Measurements from ENCODE around the gene TOP1.

The TOP1 gene

DNA sequence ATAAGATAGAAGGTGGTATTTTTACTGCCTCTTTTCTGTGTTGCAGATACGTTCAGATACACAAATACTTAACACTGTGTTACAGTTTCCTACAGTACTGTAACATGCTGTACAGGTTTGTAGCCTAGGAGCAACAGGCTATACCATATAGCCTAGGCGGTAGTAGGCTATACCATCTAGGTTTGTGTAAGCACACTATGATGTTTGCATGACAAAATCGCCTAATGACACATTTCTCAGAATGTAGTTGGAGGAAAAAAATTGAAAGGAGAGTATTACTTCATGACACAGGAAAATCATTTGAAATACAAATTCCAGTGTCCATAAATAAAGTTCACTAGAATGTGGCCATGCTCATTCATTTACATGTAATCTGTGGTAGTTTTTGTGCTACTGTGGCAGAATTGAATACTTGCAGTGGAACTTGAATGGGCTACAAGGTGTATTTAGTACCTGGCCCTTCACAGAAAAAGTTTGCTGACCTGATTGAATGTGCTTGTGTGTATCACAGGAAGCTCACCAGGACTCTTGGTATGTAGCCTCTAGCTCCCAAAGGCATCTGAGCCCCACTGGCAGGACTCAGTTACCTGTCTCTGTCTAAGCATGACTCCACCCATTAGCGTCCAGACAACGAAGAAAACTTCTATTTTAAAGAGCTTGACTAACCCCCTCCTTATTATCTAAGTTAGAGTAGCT lies 18.8 kb downstream of the TOP1 start:
- Histone ChIP-seq H3K79me2 (ENCODE audit: insufficient read depth, low read length) (peaks cover 99% of the 10 kb centered on the region), H3K4me3 (ENCODE audit: low read depth in 1 of 2, low read length in 2 of 2) (no peak overlapping the region), H4K20me1 (ENCODE audit: insufficient read depth, low read length) (peaks cover 97% of the 10 kb centered on the region), H3K36me3 (ENCODE audit: insufficient read depth, low read length) (peaks cover 13% of the 10 kb centered on the region), H3K27me3 (ENCODE audit: insufficient read depth, low read length, poor library complexity) (no peaks in the 10 kb centered on the region), H2AFZ (ENCODE audit: low read depth, low read length) (no peak overlapping the region), H3K9me3 (ENCODE audit: insufficient read depth, low read length, severe bottlenecking) (no peaks in the 10 kb centered on the region), H3K4me1 (ENCODE audit: insufficient read depth, low read length) (peaks cover 41% of the 10 kb centered on the region), H3K9ac (ENCODE audit: low read depth, low read length) (no peak overlapping the region), H3K27ac (ENCODE audit: low read length) (0 out of 2 replicates have a peak overlapping the region, but pooled peaks have one; percentile 43), H3K4me2 (ENCODE audit: insufficient read depth, low read length) (peak overlapping the region; percentile 34; the same call in 1 of the 2 replicates)
- DNase-seq (no peak), ATAC-seq (ENCODE audit: insufficient read depth, low read depth) (peak; percentile 28; the same call in 1 of the 3 replicates)
- TF ChIP-seq, protein P1, sequence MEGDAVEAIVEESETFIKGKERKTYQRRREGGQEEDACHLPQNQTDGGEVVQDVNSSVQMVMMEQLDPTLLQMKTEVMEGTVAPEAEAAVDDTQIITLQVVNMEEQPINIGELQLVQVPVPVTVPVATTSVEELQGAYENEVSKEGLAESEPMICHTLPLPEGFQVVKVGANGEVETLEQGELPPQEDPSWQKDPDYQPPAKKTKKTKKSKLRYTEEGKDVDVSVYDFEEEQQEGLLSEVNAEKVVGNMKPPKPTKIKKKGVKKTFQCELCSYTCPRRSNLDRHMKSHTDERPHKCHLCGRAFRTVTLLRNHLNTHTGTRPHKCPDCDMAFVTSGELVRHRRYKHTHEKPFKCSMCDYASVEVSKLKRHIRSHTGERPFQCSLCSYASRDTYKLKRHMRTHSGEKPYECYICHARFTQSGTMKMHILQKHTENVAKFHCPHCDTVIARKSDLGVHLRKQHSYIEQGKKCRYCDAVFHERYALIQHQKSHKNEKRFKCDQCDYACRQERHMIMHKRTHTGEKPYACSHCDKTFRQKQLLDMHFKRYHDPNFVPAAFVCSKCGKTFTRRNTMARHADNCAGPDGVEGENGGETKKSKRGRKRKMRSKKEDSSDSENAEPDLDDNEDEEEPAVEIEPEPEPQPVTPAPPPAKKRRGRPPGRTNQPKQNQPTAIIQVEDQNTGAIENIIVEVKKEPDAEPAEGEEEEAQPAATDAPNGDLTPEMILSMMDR (IDR thresholded peaks at IDR 0.05; ENCODE audit: borderline replicate concordance, extremely low read depth, low read length, poor library complexity, severe bottlenecking) = no peak
- no peak for TF ChIP-seq EZH2 (IDR thresholded peaks at IDR 0.05; ENCODE audit: borderline replicate concordance, low read depth, low read length, severe bottlenecking)

DNA sequence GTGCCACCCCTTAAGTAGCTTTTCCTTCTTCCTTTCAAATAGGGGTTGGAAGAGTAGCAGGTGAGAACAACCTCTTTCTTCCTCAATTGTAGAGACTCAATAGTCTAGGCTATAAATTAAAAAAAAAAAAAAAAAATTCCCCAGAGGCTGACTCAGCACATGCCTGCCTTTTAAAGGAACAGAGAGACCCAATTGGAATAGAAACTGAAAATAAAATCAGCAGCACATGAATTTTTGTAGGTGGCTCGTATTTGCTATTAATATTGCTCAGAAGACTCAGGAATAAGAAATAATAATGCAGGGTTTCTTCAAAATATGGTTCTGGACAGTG lies 19.3 kb downstream of the TOP1 start:
- no peak for TF ChIP-seq EZH2 (IDR thresholded peaks at IDR 0.05; ENCODE audit: borderline replicate concordance, low read depth, low read length, severe bottlenecking)
- TF ChIP-seq, protein P1 (IDR thresholded peaks at IDR 0.05; ENCODE audit: borderline replicate concordance, extremely low read depth, low read length, poor library complexity, severe bottlenecking) = no peak
- Histone ChIP-seq H3K27ac (ENCODE audit: low read length) (no peak overlapping the region), H3K79me2 (ENCODE audit: insufficient read depth, low read length) (peaks cover 99% of the 10 kb centered on the region), H3K36me3 (ENCODE audit: insufficient read depth, low read length) (peaks cover 8% of the 10 kb centered on the region), H3K4me3 (ENCODE audit: low read depth in 1 of 2, low read length in 2 of 2) (no peak overlapping the region), H3K27me3 (ENCODE audit: insufficient read depth, low read length, poor library complexity) (no peaks in the 10 kb centered on the region), H3K4me2 (ENCODE audit: insufficient read depth, low read length) (peak overlapping the region; percentile 34; the same call in 1 of the 2 replicates), H3K9me3 (ENCODE audit: insufficient read depth, low read length, severe bottlenecking) (no peaks in the 10 kb centered on the region), H2AFZ (ENCODE audit: low read depth, low read length) (no peak overlapping the region), H3K9ac (ENCODE audit: low read depth, low read length) (no peak overlapping the region), H3K4me1 (ENCODE audit: insufficient read depth, low read length) (peaks cover 41% of the 10 kb centered on the region), H4K20me1 (ENCODE audit: insufficient read depth, low read length) (peaks cover 96% of the 10 kb centered on the region)
- ATAC-seq (ENCODE audit: insufficient read depth, low read depth) (peak; percentile 68), DNase-seq (no peak)

DNA sequence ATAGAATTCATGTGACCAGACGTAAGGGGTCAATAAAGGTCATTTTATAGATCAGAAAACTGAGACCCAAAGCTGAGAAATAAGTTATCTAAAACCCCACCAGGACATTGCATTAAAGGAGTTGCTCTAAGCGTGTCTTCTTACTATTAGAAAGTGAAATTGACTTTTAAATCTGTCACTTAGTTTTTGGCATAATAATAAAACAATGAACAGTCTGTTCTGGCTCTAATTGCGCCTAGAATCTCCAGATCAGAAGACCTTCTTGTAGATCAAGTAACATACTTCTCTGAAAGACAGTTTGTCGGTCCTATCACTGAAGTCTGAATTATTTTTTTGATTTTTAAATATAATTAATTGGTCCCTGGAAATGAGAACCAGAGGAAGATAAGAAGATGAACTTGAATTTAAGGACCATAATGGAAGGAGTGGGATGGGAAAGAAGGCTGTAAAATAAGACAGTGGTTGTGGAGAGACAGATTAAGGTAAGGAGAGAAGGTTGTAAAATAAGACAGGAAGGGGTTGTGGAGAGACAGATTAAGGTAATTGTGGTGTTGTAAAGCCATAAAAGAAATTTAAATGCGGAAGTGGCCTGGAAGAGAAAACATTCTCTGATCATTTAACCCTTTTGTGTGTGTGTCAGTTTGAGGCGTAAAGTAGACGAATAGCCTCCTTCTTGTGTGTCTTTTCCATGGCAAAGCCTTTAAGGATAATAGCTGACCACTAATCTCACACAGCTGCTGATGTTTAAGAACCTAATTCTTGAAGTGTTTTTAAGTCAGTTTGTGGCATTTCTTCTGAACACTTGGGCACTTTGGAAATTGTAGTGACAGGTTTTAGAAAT lies 20.1 kb downstream of the TOP1 start:
- no peak overlapping the region; the same call in 1 of the 2 replicates for H3K27ac ChIP-seq (ENCODE audit: low read length)
- TF ChIP-seq EZH2 (IDR thresholded peaks at IDR 0.05; ENCODE audit: borderline replicate concordance, low read depth, low read length, severe bottlenecking) = no peak
- TF ChIP-seq, protein P1 (IDR thresholded peaks at IDR 0.05; ENCODE audit: borderline replicate concordance, extremely low read depth, low read length, poor library complexity, severe bottlenecking) = no peak
- H3K9me3 ChIP-seq (ENCODE audit: insufficient read depth, low read length, severe bottlenecking) = no peaks in the 10 kb centered on the region
- peaks cover 96% of the 10 kb centered on the region for H4K20me1 ChIP-seq (ENCODE audit: insufficient read depth, low read length)
- H3K36me3 ChIP-seq (ENCODE audit: insufficient read depth, low read length) = peaks cover under 1% of the 10 kb centered on the region; the same call in 1 of the 2 replicates
- no peak for DNase-seq
- H2AFZ ChIP-seq (ENCODE audit: low read depth, low read length) = no peak overlapping the region
- no peaks in the 10 kb centered on the region for H3K27me3 ChIP-seq (ENCODE audit: insufficient read depth, low read length, poor library complexity)
- ATAC-seq (ENCODE audit: insufficient read depth, low read depth) = peak; percentile 61
- H3K4me2 ChIP-seq (ENCODE audit: insufficient read depth, low read length) = no peak overlapping the region
- no peak overlapping the region for H3K9ac ChIP-seq (ENCODE audit: low read depth, low read length)
- H3K79me2 ChIP-seq (ENCODE audit: insufficient read depth, low read length) = peaks cover 99% of the 10 kb centered on the region
- peaks cover 41% of the 10 kb centered on the region for H3K4me1 ChIP-seq (ENCODE audit: insufficient read depth, low read length)
- no peak overlapping the region for H3K4me3 ChIP-seq (ENCODE audit: low read depth in 1 of 2, low read length in 2 of 2)
